ENCODE measurements around the gene PLA2G4D. TPM values are rescaled to one million over a fixed set of nuclear protein-coding genes. Genes with fewer than 3 reads are reported as not detected.

The PLA2G4D gene
- total RNA-seq, result not detected

- Mint-ChIP-seq H3K36me3 (ENCODE audit: low read depth) (no peaks in the 10 kb centered on the region), H3K4me1 (peaks cover 4% of the 10 kb centered on the region), H3K27me3 (no peaks in the 10 kb centered on the region), H3K27ac (no peak within 1 kb of the TSS), H3K9me3 (ENCODE audit: low read depth) (no peaks in the 10 kb centered on the region), H3K4me3 (no peak within 1 kb of the TSS)
- ATAC-seq (no peak), DNase-seq (no peak)
- POLR2A ChIA-PET, result no interaction called here
- CTCF ChIA-PET, result interaction anchor here (0.9 to 1.2 kb wide), 2 partner anchors 10 to 44 kb away, joined by 3 to 4 read pairs; no protein-coding TSS in a partner anchor
- intact Hi-C loops (cut with DNase I, micrococcal nuclease), result no loop called here
Measured at GRCh38 chr15:42094512-42094963, at the start of gene PLA2G4D. PLA2G4D (minus strand) TSS chr15:42094562; CDS start chr15:42094459, 103 bp downstream.

- no peak overlapping the region for H3K27ac Mint-ChIP-seq
- ATAC-seq (no peak), DNase-seq (peak; percentile 1)
- no peaks in the 10 kb centered on the region for H3K9me3 Mint-ChIP-seq (ENCODE audit: low read depth)
- H3K4me1 Mint-ChIP-seq, result no peaks in the 10 kb centered on the region
- CTCF ChIA-PET, result interaction anchor here (0.5 kb wide), 1 partner anchor 59 kb away, joined by 3 read pairs; no protein-coding TSS in a partner anchor
- intact Hi-C loops (cut with DNase I, micrococcal nuclease), result no loop called here
- no peaks in the 10 kb centered on the region for H3K36me3 Mint-ChIP-seq (ENCODE audit: low read depth)
- H3K27me3 Mint-ChIP-seq, result no peaks in the 10 kb centered on the region
- POLR2A ChIA-PET, result no interaction called here
- no peak overlapping the region for H3K4me3 Mint-ChIP-seq
Measured at GRCh38 chr15:42143356-42143755, 49.0 kb upstream of the PLA2G4D start.

GRCh38 chr15:42141795-42142667 lies 47.7 kb upstream of the PLA2G4D start:
- POLR2A ChIA-PET, result no interaction called here
- Mint-ChIP-seq H3K4me1 (no peaks in the 10 kb centered on the region), H3K9me3 (ENCODE audit: low read depth) (no peaks in the 10 kb centered on the region), H3K36me3 (ENCODE audit: low read depth) (no peaks in the 10 kb centered on the region), H3K4me3 (no peak overlapping the region), H3K27me3 (no peaks in the 10 kb centered on the region), H3K27ac (no peak overlapping the region)
- CTCF ChIA-PET, result no interaction called here
- intact Hi-C loops (cut with DNase I, micrococcal nuclease), result no loop called here
- no peak for ATAC-seq
- peak; percentile 2 for DNase-seq

GRCh38 chr15:42141246-42141645 lies 46.9 kb upstream of the PLA2G4D start:
- Mint-ChIP-seq H3K27me3 (no peaks in the 10 kb centered on the region), H3K9me3 (ENCODE audit: low read depth) (no peaks in the 10 kb centered on the region), H3K4me1 (no peaks in the 10 kb centered on the region), H3K27ac (no peak overlapping the region), H3K4me3 (no peak overlapping the region), H3K36me3 (ENCODE audit: low read depth) (no peaks in the 10 kb centered on the region)
- ChIA-PET POLR2A (no interaction called here), CTCF (no interaction called here)
- peak; percentile 3 for DNase-seq
- ATAC-seq, result no peak
- intact Hi-C loops (cut with DNase I, micrococcal nuclease), result no loop called here

GRCh38 chr15:42140383-42141070 lies 46.2 kb upstream of the PLA2G4D start:
- ChIA-PET POLR2A (no interaction called here), CTCF (interaction anchor here (1.1 kb wide), 1 partner anchor 9 kb away, joined by 3 read pairs; no protein-coding TSS in a partner anchor)
- no peaks in the 10 kb centered on the region for H3K27me3 Mint-ChIP-seq
- no peak overlapping the region for H3K4me3 Mint-ChIP-seq
- H3K9me3 Mint-ChIP-seq (ENCODE audit: low read depth), result no peaks in the 10 kb centered on the region
- intact Hi-C loops (cut with DNase I, micrococcal nuclease), result no loop called here
- ATAC-seq, result no peak
- no peak overlapping the region for H3K27ac Mint-ChIP-seq
- H3K4me1 Mint-ChIP-seq, result no peaks in the 10 kb centered on the region
- DNase-seq, result peak; percentile 2
- H3K36me3 Mint-ChIP-seq (ENCODE audit: low read depth), result no peaks in the 10 kb centered on the region

- peak; percentile 1 for DNase-seq
- no peaks in the 10 kb centered on the region for H3K4me1 Mint-ChIP-seq
- no peaks in the 10 kb centered on the region for H3K9me3 Mint-ChIP-seq (ENCODE audit: low read depth)
- ChIA-PET POLR2A (interaction anchor here (0.6 kb wide), 1 partner anchor 68 kb away, joined by 3 read pairs; no protein-coding TSS in a partner anchor), CTCF (interaction anchor here (0.7 to 1.7 kb wide), 5 partner anchors 10 to 66 kb away, joined by 3 to 7 read pairs (median 3); no protein-coding TSS in a partner anchor)
- no peak overlapping the region for H3K27ac Mint-ChIP-seq
- H3K36me3 Mint-ChIP-seq (ENCODE audit: low read depth), result no peaks in the 10 kb centered on the region
- no peaks in the 10 kb centered on the region for H3K27me3 Mint-ChIP-seq
- intact Hi-C loops (cut with DNase I, micrococcal nuclease), result no loop called here
- ATAC-seq, result no peak
- no peak overlapping the region for H3K4me3 Mint-ChIP-seq
Measured at GRCh38 chr15:42139596-42139995, 45.2 kb upstream of the PLA2G4D start.

GRCh38 chr15:42138968-42139386 lies 44.6 kb upstream of the PLA2G4D start:
- POLR2A ChIA-PET, result interaction anchor here (0.6 kb wide), 1 partner anchor 68 kb away, joined by 3 read pairs; no protein-coding TSS in a partner anchor
- intact Hi-C loops (cut with DNase I, micrococcal nuclease), result no loop called here
- no peaks in the 10 kb centered on the region for H3K36me3 Mint-ChIP-seq (ENCODE audit: low read depth)

GRCh38 chr15:42138411-42138810 lies 44.0 kb upstream of the PLA2G4D start:
- intact Hi-C loops (cut with DNase I, micrococcal nuclease), result no loop called here
- no peaks in the 10 kb centered on the region for H3K27me3 Mint-ChIP-seq
- H3K9me3 Mint-ChIP-seq (ENCODE audit: low read depth), result no peaks in the 10 kb centered on the region
- ATAC-seq (no peak), DNase-seq (peak; percentile 2)
- POLR2A ChIA-PET, result no interaction called here
- no peaks in the 10 kb centered on the region for H3K4me1 Mint-ChIP-seq
- no peaks in the 10 kb centered on the region for H3K36me3 Mint-ChIP-seq (ENCODE audit: low read depth)
- CTCF ChIA-PET, result interaction anchor here (0.6 to 2.4 kb wide), 15 partner anchors 9 to 168 kb away, joined by 3 to 14 read pairs (median 5); no protein-coding TSS in a partner anchor
- H3K27ac Mint-ChIP-seq, result no peak overlapping the region
- no peak overlapping the region for H3K4me3 Mint-ChIP-seq

More at GRCh38 chr15:42138968-42139386, 44.6 kb upstream of the PLA2G4D start:
- H3K4me1 Mint-ChIP-seq, result no peaks in the 10 kb centered on the region
- no peaks in the 10 kb centered on the region for H3K27me3 Mint-ChIP-seq
- H3K27ac Mint-ChIP-seq, result no peak overlapping the region
- CTCF ChIA-PET, result interaction anchor here (0.6 to 2.4 kb wide), 12 partner anchors 8 to 168 kb away, joined by 3 to 10 read pairs (median 4); no protein-coding TSS in a partner anchor
- no peak for ATAC-seq
- peak; percentile 2 for DNase-seq
- H3K4me3 Mint-ChIP-seq, result no peak overlapping the region
- H3K9me3 Mint-ChIP-seq (ENCODE audit: low read depth), result no peaks in the 10 kb centered on the region

GRCh38 chr15:42137461-42138261 lies 43.3 kb upstream of the PLA2G4D start:
- intact Hi-C loops (cut with DNase I, micrococcal nuclease), result loop anchor here (1.0 to 2.0 kb wide), 4 partner anchors 70 to 149 kb away; no protein-coding TSS in a partner anchor
- DNase-seq (peak; percentile 35), ATAC-seq (no peak)
- ChIA-PET POLR2A (no interaction called here), CTCF (interaction anchor here (0.6 to 2.4 kb wide), 17 partner anchors 10 to 155 kb away, joined by 3 to 14 read pairs (median 4); no protein-coding TSS in a partner anchor)
- H3K4me1 Mint-ChIP-seq, result no peaks in the 10 kb centered on the region
- H3K4me3 Mint-ChIP-seq, result no peak overlapping the region
- no peak overlapping the region for H3K27ac Mint-ChIP-seq
- H3K36me3 Mint-ChIP-seq (ENCODE audit: low read depth), result no peaks in the 10 kb centered on the region
- H3K9me3 Mint-ChIP-seq (ENCODE audit: low read depth), result no peaks in the 10 kb centered on the region
- no peaks in the 10 kb centered on the region for H3K27me3 Mint-ChIP-seq

- H3K4me3 Mint-ChIP-seq, result no peak overlapping the region
- intact Hi-C loops (cut with DNase I, micrococcal nuclease), result loop anchor here in 1 of 2 experiments (2.0 kb wide), 2 partner anchors 70 to 148 kb away; no protein-coding TSS in a partner anchor
- H3K27me3 Mint-ChIP-seq, result no peaks in the 10 kb centered on the region
- POLR2A ChIA-PET, result no interaction called here
- H3K4me1 Mint-ChIP-seq, result no peaks in the 10 kb centered on the region
- ATAC-seq (no peak), DNase-seq (no peak)
- no peaks in the 10 kb centered on the region for H3K36me3 Mint-ChIP-seq (ENCODE audit: low read depth)
- H3K9me3 Mint-ChIP-seq (ENCODE audit: low read depth), result no peaks in the 10 kb centered on the region
- H3K27ac Mint-ChIP-seq, result no peak overlapping the region
- CTCF ChIA-PET, result interaction anchor here (0.7 to 2.4 kb wide), 7 partner anchors 53 to 325 kb away, joined by 3 to 6 read pairs (median 3); no protein-coding TSS in a partner anchor
Measured at GRCh38 chr15:42136513-42136912, 42.2 kb upstream of the PLA2G4D start.
